Muscle of leg (tissue), 11 donors: ENCODE data around the gene FSTL4. TPM values are rescaled to one million over a fixed set of nuclear protein-coding genes. Genes with fewer than 3 reads are reported as not detected.
"Not testable (repeated sequence)": the region's sequence is repeated elsewhere in the genome, so short reads cannot be mapped to it uniquely, and the experiment has no call there.

Source experiments
- DNase-seq: peaks from one replicate; pipeline ENCODE4 v3.0.0; 2013
- H3K27ac ChIP-seq: one replicate; pipeline ENCODE4 v1.5.1; 2013; ENCODE audit warnings: mild to moderate bottlenecking, low read length, control low read depth
- H3K27me3 ChIP-seq: one replicate; pipeline ENCODE4 v1.6.1; 2013; ENCODE audit warnings: low read length; ENCODE audit not compliant: control insufficient read depth, insufficient read depth
- H3K36me3 ChIP-seq: one replicate; pipeline ENCODE4 v1.6.1; 2013; ENCODE audit warnings: low read length; ENCODE audit not compliant: control insufficient read depth, insufficient read depth
- H3K4me1 ChIP-seq: one replicate; pipeline ENCODE4 v1.6.1; 2013; ENCODE audit warnings: low read length; ENCODE audit not compliant: control insufficient read depth, insufficient read depth
- H3K4me3 ChIP-seq: one replicate; pipeline ENCODE4 v1.5.1; 2013; ENCODE audit warnings: low read length, control low read depth
- H3K9me3 ChIP-seq: replicated peaks from 2 replicates; pipeline ENCODE4 v1.6.1; 2013; ENCODE audit warnings: low read depth, low read length; ENCODE audit not compliant: control insufficient read depth
- WGBS: methylation state at CpG from one replicate; pipeline ENCODE4 v1.1.5; 2013; ENCODE audit warnings: missing lambda C conversion rate; ENCODE audit not compliant: insufficient coverage; 5-methylcytosine and 5-hydroxymethylcytosine counted together
- polyA plus RNA-seq, 8 donors: library from polyadenylated mRNA; unstranded; fragments of 120-200 nt; gene quantifications; one replicate each; pipeline versions ENCODE4 v1.2.1 to v1.2.3, GENCODE V29; 2013; ENCODE audit warnings: inconsistent platforms in 1 of 8, low replicate concordance in 1 of 8; ENCODE audit not compliant: insufficient read length in 8 of 8, insufficient read depth in 1 of 8
- total RNA-seq: library from RNA; stranded (reverse); fragments of 120-200 nt; gene quantifications from one replicate; pipeline ENCODE4 v1.2.4, GENCODE V29; 2013

The FSTL4 gene
- total and polyA plus RNA-seq, 9 donors: 0.68 to 1.8 (median 1.3) TPM

DNA sequence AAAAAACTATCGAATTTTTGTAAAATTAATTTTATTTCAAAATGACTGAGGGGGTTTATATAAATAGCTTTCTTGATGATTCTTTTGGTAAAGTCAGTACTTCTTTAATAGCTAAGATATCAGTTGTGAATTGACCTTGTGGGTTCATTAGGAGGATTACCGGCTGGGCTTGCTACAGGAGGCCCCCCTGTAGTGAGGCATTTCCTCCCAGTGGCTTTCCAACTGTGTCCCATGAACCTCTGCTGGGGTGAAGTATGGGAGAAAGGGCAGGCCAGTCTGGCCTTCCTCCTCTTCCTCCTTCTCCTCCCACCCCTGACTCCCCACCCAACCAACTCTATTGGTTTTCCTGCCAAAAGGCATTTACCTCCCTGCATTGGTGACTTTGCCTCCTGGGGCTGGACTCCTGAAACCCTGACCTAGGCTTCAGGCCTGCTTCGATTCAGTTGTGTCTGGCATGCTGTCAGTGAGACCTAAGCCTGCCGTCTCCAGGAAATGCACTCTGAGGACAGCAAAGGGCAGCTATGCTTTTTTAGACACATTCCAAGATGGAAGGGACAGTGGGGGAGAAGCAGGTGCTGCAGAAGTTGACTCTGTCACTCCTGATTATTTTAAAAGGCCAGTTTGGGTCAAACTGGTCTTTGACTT lies 415.8 kb downstream of the FSTL4 start:
- Histone ChIP-seq H3K9me3 (no peaks in the 10 kb centered on the region), H3K27ac (no peak overlapping the region), H3K36me3 (no peaks in the 10 kb centered on the region), H3K4me3 (no peak overlapping the region), H3K27me3 (peaks cover 2% of the 10 kb centered on the region), H3K4me1 (peaks cover 6% of the 10 kb centered on the region)
- 31% methylated on average over 2 of the region's 4 CpGs for WGBS
- DNase-seq: peak; percentile 8

GRCh38 chr5:133195250-133195649 lies 417.1 kb downstream of the FSTL4 start:
- Histone ChIP-seq H3K36me3 (no peaks in the 10 kb centered on the region), H3K27me3 (no peaks in the 10 kb centered on the region), H3K4me1 (peaks cover 6% of the 10 kb centered on the region), H3K9me3 (no peaks in the 10 kb centered on the region), H3K27ac (no peak overlapping the region), H3K4me3 (no peak overlapping the region)
- no peak for DNase-seq
- 59% methylated on average over 4 of the region's 5 CpGs for WGBS

DNA sequence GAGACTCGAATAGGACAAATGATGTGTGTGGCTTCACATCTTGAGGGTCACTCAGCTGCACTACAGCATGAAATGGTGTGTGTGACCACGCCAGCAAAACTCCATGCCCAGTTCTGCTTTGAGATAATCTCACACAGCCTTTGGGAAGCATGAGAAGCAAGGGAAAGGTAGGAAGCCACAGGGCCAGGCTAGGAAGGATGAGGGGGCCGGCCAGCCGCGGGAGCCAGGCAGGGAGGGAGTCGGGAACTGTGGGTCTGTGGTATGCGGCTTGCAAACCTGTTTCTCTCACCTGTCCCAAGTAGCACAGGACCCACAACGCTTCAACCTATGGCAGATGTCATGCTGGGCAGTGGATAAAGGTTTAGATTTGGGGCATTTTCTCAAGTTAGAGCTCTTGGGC lies 418.5 kb downstream of the FSTL4 start:
- H3K36me3 ChIP-seq: no peaks in the 10 kb centered on the region
- DNase-seq: no peak
- WGBS: 63% methylated on average over 3 of the region's 8 CpGs
- no peaks in the 10 kb centered on the region for H3K27me3 ChIP-seq
- H3K9me3 ChIP-seq: no peaks in the 10 kb centered on the region
- peaks cover 6% of the 10 kb centered on the region for H3K4me1 ChIP-seq
- no peak overlapping the region for H3K4me3 ChIP-seq
- no peak overlapping the region for H3K27ac ChIP-seq

DNA sequence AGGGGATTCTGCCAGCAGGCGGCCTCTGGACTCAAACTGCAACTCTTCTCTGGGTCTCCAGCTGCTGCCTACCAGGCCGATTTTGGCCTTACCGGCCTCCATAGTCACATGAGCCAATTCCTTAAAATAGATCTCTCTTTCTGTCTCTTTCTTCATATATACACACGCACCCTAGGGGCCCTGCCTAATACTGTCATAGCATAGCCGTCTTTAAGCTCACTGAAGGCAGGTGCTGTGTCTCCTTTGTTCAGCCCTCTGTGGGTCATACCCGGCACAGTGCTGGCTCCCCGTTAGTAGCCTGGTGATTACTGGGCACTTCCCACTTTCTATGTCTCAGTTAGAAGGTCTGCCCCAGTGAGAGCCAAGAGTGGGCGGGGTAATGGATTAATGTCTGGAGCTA lies 419.6 kb downstream of the FSTL4 start:
- peaks cover 6% of the 10 kb centered on the region for H3K4me1 ChIP-seq
- H3K27ac ChIP-seq: no peak overlapping the region
- H3K36me3 ChIP-seq: no peaks in the 10 kb centered on the region
- 91% methylated on average over 8 of the region's 8 CpGs for WGBS
- no peaks in the 10 kb centered on the region for H3K9me3 ChIP-seq
- no peak overlapping the region for H3K4me3 ChIP-seq
- DNase-seq: no peak
- no peaks in the 10 kb centered on the region for H3K27me3 ChIP-seq

- no peak overlapping the region for H3K27ac ChIP-seq
- H3K9me3 ChIP-seq: no peaks in the 10 kb centered on the region
- no peak overlapping the region for H3K4me3 ChIP-seq
- no peaks in the 10 kb centered on the region for H3K4me1 ChIP-seq
- H3K27me3 ChIP-seq: no peaks in the 10 kb centered on the region
- no peaks in the 10 kb centered on the region for H3K36me3 ChIP-seq
- WGBS: 100% methylated on average over 2 of the region's 4 CpGs
- DNase-seq: no peak
Measured at GRCh38 chr5:133189881-133190280, 422.5 kb downstream of the FSTL4 start.

- H3K36me3 ChIP-seq: no peaks in the 10 kb centered on the region
- H3K27ac ChIP-seq: no peak overlapping the region
- no peaks in the 10 kb centered on the region for H3K9me3 ChIP-seq
- H3K4me1 ChIP-seq: no peaks in the 10 kb centered on the region
- H3K4me3 ChIP-seq: no peak overlapping the region
- DNase-seq: no peak
- no peaks in the 10 kb centered on the region for H3K27me3 ChIP-seq
Measured at GRCh38 chr5:133179405-133179804, 432.9 kb downstream of the FSTL4 start.

GRCh38 chr5:133170756-133171387 lies 441.5 kb downstream of the FSTL4 start:
- not testable (repeated sequence) for H3K9me3 ChIP-seq, H3K4me1 ChIP-seq, DNase-seq, H3K27ac ChIP-seq, H3K36me3 ChIP-seq, H3K27me3 ChIP-seq, H3K4me3 ChIP-seq
- 91% methylated on average over 4 of the region's 9 CpGs for WGBS

DNA sequence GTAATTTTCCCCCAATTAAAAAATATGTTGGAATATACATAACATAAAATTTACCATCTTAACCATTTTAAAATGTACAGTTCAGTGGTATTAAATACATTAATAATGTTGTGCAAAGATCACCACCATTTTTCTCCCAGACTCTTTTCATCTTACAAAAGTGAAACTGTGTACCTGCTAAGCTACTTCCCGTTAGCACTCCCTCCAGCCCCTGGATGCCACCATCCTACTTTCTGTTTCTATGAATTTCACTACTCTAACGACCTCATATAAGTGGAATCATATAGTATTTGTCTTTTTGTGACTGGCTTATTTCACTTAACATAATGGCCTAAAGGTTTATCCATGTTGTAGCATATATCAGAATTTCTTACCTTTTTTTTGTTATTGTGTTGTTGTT lies 447.6 kb downstream of the FSTL4 start:
- H3K9me3 ChIP-seq: no peaks in the 10 kb centered on the region
- no CpG with 5 or more reads among the region's 2 CpGs for WGBS
- H3K36me3 ChIP-seq: no peaks in the 10 kb centered on the region
- H3K4me3 ChIP-seq: no peak overlapping the region
- H3K4me1 ChIP-seq: no peaks in the 10 kb centered on the region
- no peaks in the 10 kb centered on the region for H3K27me3 ChIP-seq
- H3K27ac ChIP-seq: no peak overlapping the region
- DNase-seq: no peak

DNA sequence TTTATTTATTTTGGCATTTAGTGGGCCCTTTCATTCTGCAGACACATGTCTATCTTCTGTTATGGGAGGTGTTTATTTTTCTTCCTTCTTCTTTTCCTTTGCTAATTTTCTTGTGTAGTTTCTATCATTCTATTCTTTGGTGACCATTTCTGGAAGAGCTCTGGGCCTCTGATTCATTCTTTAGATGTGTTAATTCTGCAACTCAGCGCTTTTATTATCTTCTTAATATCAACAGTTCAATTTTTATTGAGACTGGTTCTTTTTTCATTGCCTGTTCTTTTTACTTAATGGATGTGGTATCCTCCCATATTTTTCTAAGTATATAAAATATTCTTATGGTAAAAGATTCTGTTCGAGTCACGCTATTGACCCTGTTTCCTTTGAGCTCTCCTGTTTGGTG lies 448.5 kb downstream of the FSTL4 start:
- H3K4me1 ChIP-seq: no peaks in the 10 kb centered on the region
- H3K27ac ChIP-seq: no peak overlapping the region
- no peak for DNase-seq
- no peaks in the 10 kb centered on the region for H3K36me3 ChIP-seq
- no peak overlapping the region for H3K4me3 ChIP-seq
- no peaks in the 10 kb centered on the region for H3K27me3 ChIP-seq
- no CpG with 5 or more reads among the region's 3 CpGs for WGBS
- no peaks in the 10 kb centered on the region for H3K9me3 ChIP-seq

DNA sequence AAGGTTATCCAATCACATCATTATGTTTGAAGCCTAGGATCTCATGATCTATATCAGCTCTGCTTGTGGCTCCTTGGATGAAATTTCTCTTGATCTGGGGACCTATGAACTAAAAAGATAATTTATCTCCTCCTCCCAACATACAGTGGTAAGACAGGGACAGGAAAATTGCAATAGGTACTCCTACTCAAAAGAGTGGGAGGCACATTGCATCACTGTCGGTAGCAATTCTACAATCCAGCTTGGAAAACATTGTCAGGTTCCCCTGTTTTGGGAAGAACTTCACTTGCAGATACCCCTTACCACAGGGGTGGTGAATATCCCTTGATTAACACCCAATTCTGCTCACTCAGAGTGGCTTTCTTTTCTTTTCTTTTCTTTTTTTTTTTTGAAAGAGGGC lies 452.8 kb downstream of the FSTL4 start:
- no peaks in the 10 kb centered on the region for H3K9me3 ChIP-seq
- H3K27me3 ChIP-seq: no peaks in the 10 kb centered on the region
- WGBS: 100% methylated on average over 1 of the region's 1 CpG
- DNase-seq: no peak
- H3K36me3 ChIP-seq: no peaks in the 10 kb centered on the region
- H3K4me1 ChIP-seq: no peaks in the 10 kb centered on the region
- H3K27ac ChIP-seq: no peak overlapping the region
- H3K4me3 ChIP-seq: no peak overlapping the region
